Type B pancreatic cell (in vitro differentiated cells): ENCODE data around the gene TENM4. TPM values are rescaled to one million over a fixed set of nuclear protein-coding genes. Genes with fewer than 3 reads are reported as not detected.

Experiments
- DNase-seq: peaks from one replicate; pipeline ENCODE4 v3.0.0; 2021; ENCODE audit warnings: mixed read lengths; ENCODE audit not compliant: unreplicated experiment; ENCODE audit errors: extremely low spot score
- H3K27ac Mint-ChIP-seq: 2 replicates; pipeline ENCODE4 v1.8.0; 2021; ENCODE audit warnings: mild to moderate bottlenecking, mixed read lengths
- H3K27me3 Mint-ChIP-seq: 2 replicates; pipeline ENCODE4 v1.8.0; 2021; ENCODE audit warnings: mixed read lengths
- H3K36me3 Mint-ChIP-seq: 2 replicates; pipeline ENCODE4 v1.8.0; 2021; ENCODE audit warnings: mixed read lengths
- H3K4me1 Mint-ChIP-seq: one replicate; pipeline ENCODE4 v1.8.0; 2021; ENCODE audit warnings: mixed read lengths; ENCODE audit not compliant: unreplicated experiment
- H3K4me3 Mint-ChIP-seq: 2 replicates; pipeline ENCODE4 v1.8.0; 2021; ENCODE audit warnings: mild to moderate bottlenecking, mixed read lengths
- H3K9me3 Mint-ChIP-seq: 2 replicates; pipeline ENCODE4 v1.8.0; 2021; ENCODE audit warnings: mixed read lengths
- CTCF ChIP-seq: fragments of 200-600 bp; sonication (generic); conservative IDR thresholded peaks from 2 replicates; pipeline ENCODE4 v1.5.0; 2021; ENCODE audit warnings: antibody characterized with exemption, mild to moderate bottlenecking
- total RNA-seq: library from RNA; stranded (reverse); gene quantifications from 2 replicates; pipeline ENCODE4 v1.2.1, GENCODE V29; 2021; ENCODE audit warnings: low replicate concordance

Gene TENM4
- total RNA-seq, 1 donor from 2014 or later = 156 TPM

- no peak for DNase-seq
- no peak for TF ChIP-seq CTCF
- Mint-ChIP-seq H3K27me3 (no peaks in the 10 kb centered on the region), H3K4me1 (peaks cover 34% of the 10 kb centered on the region), H3K4me3 (no peak overlapping the region), H3K36me3 (no peaks in the 10 kb centered on the region), H3K27ac (no peak overlapping the region), H3K9me3 (no peaks in the 10 kb centered on the region)
These were observed 109.5 kb downstream of the TENM4 start for GRCh38 chr11:79331203-79331901.

- H3K4me3 Mint-ChIP-seq = no peak overlapping the region
- no peak for DNase-seq
- H3K4me1 Mint-ChIP-seq = peaks cover 34% of the 10 kb centered on the region
- no peak for TF ChIP-seq CTCF
- no peaks in the 10 kb centered on the region for H3K27me3 Mint-ChIP-seq
- no peaks in the 10 kb centered on the region for H3K9me3 Mint-ChIP-seq
- H3K27ac Mint-ChIP-seq = no peak overlapping the region
- H3K36me3 Mint-ChIP-seq = no peaks in the 10 kb centered on the region
These were observed 110.2 kb downstream of the TENM4 start for GRCh38 chr11:79330651-79331050.

GRCh38 chr11:79329561-79329960 lies 111.3 kb downstream of the TENM4 start:
- Mint-ChIP-seq H3K27me3 (no peaks in the 10 kb centered on the region), H3K4me1 (peaks cover 34% of the 10 kb centered on the region), H3K4me3 (no peak overlapping the region), H3K36me3 (no peaks in the 10 kb centered on the region), H3K9me3 (no peaks in the 10 kb centered on the region), H3K27ac (no peak overlapping the region)
- no peak for TF ChIP-seq CTCF
- DNase-seq = no peak

GRCh38 chr11:79328402-79328801 lies 112.4 kb downstream of the TENM4 start:
- Mint-ChIP-seq H3K36me3 (peaks cover 4% of the 10 kb centered on the region), H3K4me1 (peaks cover 27% of the 10 kb centered on the region), H3K27ac (no peak overlapping the region), H3K27me3 (no peaks in the 10 kb centered on the region), H3K9me3 (no peaks in the 10 kb centered on the region), H3K4me3 (no peak overlapping the region)
- no peak for DNase-seq
- TF ChIP-seq CTCF = no peak

- Mint-ChIP-seq H3K4me3 (no peak overlapping the region), H3K9me3 (no peaks in the 10 kb centered on the region), H3K27ac (no peak overlapping the region), H3K36me3 (peaks cover 4% of the 10 kb centered on the region), H3K4me1 (peaks cover 24% of the 10 kb centered on the region), H3K27me3 (no peaks in the 10 kb centered on the region)
- TF ChIP-seq CTCF = no peak
- DNase-seq = no peak
These were observed 115.0 kb downstream of the TENM4 start for GRCh38 chr11:79325851-79326250.

- no peak for DNase-seq
These were observed 119.6 kb downstream of the TENM4 start for GRCh38 chr11:79321263-79321662.

More at GRCh38 chr11:79321263-79321662, 119.6 kb downstream of the TENM4 start:
- Mint-ChIP-seq H3K4me3 (no peak overlapping the region), H3K9me3 (no peaks in the 10 kb centered on the region), H3K27me3 (no peaks in the 10 kb centered on the region), H3K4me1 (peaks cover 15% of the 10 kb centered on the region), H3K27ac (no peak overlapping the region), H3K36me3 (peaks cover 4% of the 10 kb centered on the region)
- TF ChIP-seq CTCF = no peak
